Measurements from ENCODE around the gene CAMK2G. TPM values are rescaled to one million over a fixed set of nuclear protein-coding genes. Genes with fewer than 3 reads are reported as not detected.

CAMK2G gene
- polyA plus RNA-seq, 3 donors, result 1.7 to 60.7 (median 3.0) TPM

DNA sequence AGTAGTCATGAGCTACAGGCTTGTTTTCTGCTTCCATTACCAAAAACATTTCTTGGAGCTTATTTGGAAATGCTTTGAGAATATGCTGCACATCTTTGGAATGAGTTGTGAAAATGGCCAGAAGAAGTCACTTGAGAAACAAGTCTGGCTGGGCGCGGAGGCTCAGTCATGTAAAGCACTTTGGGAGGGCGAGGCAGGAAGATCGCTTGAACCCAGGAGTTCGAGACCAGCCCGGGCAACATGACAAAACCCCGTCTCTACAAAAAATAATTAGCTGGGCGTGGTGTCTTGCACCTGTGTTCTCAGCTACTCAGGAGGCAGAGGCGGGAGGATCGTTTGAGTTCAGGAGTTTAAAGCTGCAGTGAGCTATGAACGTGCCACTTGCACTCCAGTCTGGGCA lies 93.4 kb downstream of the CAMK2G start:
- WGBS (ENCODE audit: insufficient coverage), result 72% methylated on average over 6 of the region's 11 CpGs
- no peak for TF ChIP-seq CTCF (IDR thresholded peaks at IDR 0.05)
- Histone ChIP-seq H3K79me2 (ENCODE audit: insufficient read depth, low read length) (peaks cover 86% of the 10 kb centered on the region), H4K20me1 (ENCODE audit: insufficient read depth, low read length) (peaks cover 7% of the 10 kb centered on the region), H3K27ac (ENCODE audit: low read depth in 1 of 2, low read length in 2 of 2) (peak overlapping the region in 1 of 2 donors; percentile 89), H3K36me3 (replicated peaks in 1 of 2; ENCODE audit: control insufficient read depth in 1 of 2, insufficient read depth in 2 of 2, low read length in 2 of 2) (peaks cover 18 to 28% of the 10 kb centered on the region in 2 donors), H3K9me3 (replicated peaks in 1 of 2; ENCODE audit: control insufficient read depth in 1 of 2, insufficient read depth in 1 of 2, low read length in 2 of 2) (no peaks in the 10 kb centered on the region), H3K4me3 (replicated peaks in 1 of 3; ENCODE audit: low read depth in 2 of 3, low read length in 3 of 3) (peak overlapping the region; percentile 84 to 89 (median 89)), H3K4me2 (replicated peaks; ENCODE audit: extremely low read depth, low read length, poor library complexity, severe bottlenecking) (peak overlapping the region; percentile 85), H3K27me3 (ENCODE audit: control insufficient read depth in 2 of 2, insufficient read depth in 2 of 2, low read length in 2 of 2) (no peaks in the 10 kb centered on the region), H3K4me1 (ENCODE audit: control insufficient read depth in 1 of 2, insufficient read depth in 2 of 2, low read length in 2 of 2) (peaks cover 27 to 31% of the 10 kb centered on the region in 2 donors), H3K9ac (ENCODE audit: insufficient read depth, low read length, poor library complexity, severe bottlenecking) (peak overlapping the region; percentile 90), H2AFZ (ENCODE audit: insufficient read depth, low read depth, low read length, poor library complexity, severe bottlenecking) (peak overlapping the region; percentile 94)
- Mint-ChIP-seq H3K27ac (peak overlapping the region in 4 of 7 donors; percentile 35 to 98 (median 98)), H3K27me3 (ENCODE audit: low read depth in 3 of 3) (no peaks in the 10 kb centered on the region), H3K4me3 (peak overlapping the region; percentile 99), H3K4me1 (peaks cover 25% of the 10 kb centered on the region), H3K36me3 (peaks cover 18 to 32% of the 10 kb centered on the region in 2 donors), H3K9me3 (no peaks in the 10 kb centered on the region)
- intact Hi-C loops (cut with micrococcal nuclease), result loop anchor here in 1 of 2 donors (5.0 kb wide), 1 partner anchor 39 kb away; the partner anchor contains the start of gene SEC24C
- no peak for DNase-seq

DNA sequence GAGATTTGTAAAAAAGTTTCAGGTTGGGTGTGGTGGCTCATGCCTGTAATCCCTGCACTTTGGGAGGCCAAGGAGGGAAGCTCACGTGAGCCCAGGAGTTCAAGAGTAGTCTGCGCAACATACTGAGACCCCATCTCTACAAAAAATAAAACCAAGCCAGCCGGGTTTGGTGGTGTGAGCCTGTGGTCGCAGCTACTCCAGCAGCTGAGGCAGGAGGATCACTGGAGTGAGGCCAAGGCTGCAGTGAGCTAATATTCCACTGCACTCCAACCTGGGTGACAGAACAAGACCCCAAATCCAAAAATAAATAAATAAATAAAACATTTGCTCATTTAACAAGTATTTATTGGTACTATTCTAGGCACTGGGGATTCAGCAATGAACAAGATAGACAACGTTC lies 94.1 kb downstream of the CAMK2G start:
- Histone ChIP-seq H3K4me3 (replicated peaks in 1 of 3; ENCODE audit: low read depth in 2 of 3, low read length in 3 of 3) (no peak overlapping the region), H3K4me2 (replicated peaks; ENCODE audit: extremely low read depth, low read length, poor library complexity, severe bottlenecking) (no peak overlapping the region), H2AFZ (ENCODE audit: insufficient read depth, low read depth, low read length, poor library complexity, severe bottlenecking) (no peak overlapping the region), H3K27ac (ENCODE audit: low read depth in 1 of 2, low read length in 2 of 2) (no peak overlapping the region), H3K9ac (ENCODE audit: insufficient read depth, low read length, poor library complexity, severe bottlenecking) (no peak overlapping the region), H3K9me3 (replicated peaks in 1 of 2; ENCODE audit: control insufficient read depth in 1 of 2, insufficient read depth in 1 of 2, low read length in 2 of 2) (no peaks in the 10 kb centered on the region), H4K20me1 (ENCODE audit: insufficient read depth, low read length) (peaks cover 14% of the 10 kb centered on the region), H3K27me3 (ENCODE audit: control insufficient read depth in 2 of 2, insufficient read depth in 2 of 2, low read length in 2 of 2) (no peaks in the 10 kb centered on the region), H3K4me1 (ENCODE audit: control insufficient read depth in 1 of 2, insufficient read depth in 2 of 2, low read length in 2 of 2) (peaks cover 27 to 32% of the 10 kb centered on the region in 2 donors), H3K79me2 (ENCODE audit: insufficient read depth, low read length) (peaks cover 88% of the 10 kb centered on the region), H3K36me3 (replicated peaks in 1 of 2; ENCODE audit: control insufficient read depth in 1 of 2, insufficient read depth in 2 of 2, low read length in 2 of 2) (peaks cover 24 to 34% of the 10 kb centered on the region in 2 donors)
- Mint-ChIP-seq H3K9me3 (no peaks in the 10 kb centered on the region), H3K4me1 (peaks cover 27% of the 10 kb centered on the region), H3K36me3 (peaks cover 22 to 39% of the 10 kb centered on the region in 2 donors), H3K27ac (peak overlapping the region in 1 of 7 donors; percentile 7), H3K4me3 (no peak overlapping the region), H3K27me3 (ENCODE audit: low read depth in 3 of 3) (no peaks in the 10 kb centered on the region)
- no peak for TF ChIP-seq CTCF (IDR thresholded peaks at IDR 0.05)
- 63% methylated on average over 2 of the region's 5 CpGs for WGBS (ENCODE audit: insufficient coverage)
- no peak for DNase-seq
- intact Hi-C loops (cut with micrococcal nuclease), result loop anchor here in 1 of 2 donors (5.0 kb wide), 1 partner anchor 38 kb away; the partner anchor contains the start of gene SEC24C
